HUES6 (cell line): ENCODE results near the gene BUB1B.
A peak's percentile ranks its signal among the peaks of the same experiment; 100 is the strongest.
"Not testable (repeated sequence)": the region's sequence is repeated elsewhere in the genome, so short reads cannot be mapped to it uniquely, and the experiment has no call there.

Source experiments
- H3K27ac ChIP-seq: 2 replicates; pipeline ENCODE4 v1.7.0; 2013; ENCODE audit warnings: low read depth, mild to moderate bottlenecking, low read length, inconsistent platforms
- H3K27me3 ChIP-seq: 2 replicates; pipeline ENCODE4 v1.6.1; 2013; ENCODE audit warnings: low read length; ENCODE audit not compliant: control insufficient read depth, insufficient read depth
- H3K36me3 ChIP-seq: 2 replicates; pipeline ENCODE4 v1.6.1; 2013; ENCODE audit warnings: low read length; ENCODE audit not compliant: control insufficient read depth, insufficient read depth
- H3K4me1 ChIP-seq: 2 replicates; pipeline ENCODE4 v1.6.1; 2013; ENCODE audit warnings: low read length; ENCODE audit not compliant: control insufficient read depth, insufficient read depth
- H3K4me3 ChIP-seq: 2 replicates; pipeline ENCODE4 v1.5.1; 2013; ENCODE audit warnings: low read depth, low read length
- H3K9ac ChIP-seq: one replicate; pipeline ENCODE4 v1.6.1; 2013; ENCODE audit warnings: mild to moderate bottlenecking, low read length
- H3K9me3 ChIP-seq: 2 replicates; pipeline ENCODE4 v1.6.1; 2013; ENCODE audit warnings: low read depth, low read length; ENCODE audit not compliant: control insufficient read depth, insufficient read depth

Gene BUB1B

DNA sequence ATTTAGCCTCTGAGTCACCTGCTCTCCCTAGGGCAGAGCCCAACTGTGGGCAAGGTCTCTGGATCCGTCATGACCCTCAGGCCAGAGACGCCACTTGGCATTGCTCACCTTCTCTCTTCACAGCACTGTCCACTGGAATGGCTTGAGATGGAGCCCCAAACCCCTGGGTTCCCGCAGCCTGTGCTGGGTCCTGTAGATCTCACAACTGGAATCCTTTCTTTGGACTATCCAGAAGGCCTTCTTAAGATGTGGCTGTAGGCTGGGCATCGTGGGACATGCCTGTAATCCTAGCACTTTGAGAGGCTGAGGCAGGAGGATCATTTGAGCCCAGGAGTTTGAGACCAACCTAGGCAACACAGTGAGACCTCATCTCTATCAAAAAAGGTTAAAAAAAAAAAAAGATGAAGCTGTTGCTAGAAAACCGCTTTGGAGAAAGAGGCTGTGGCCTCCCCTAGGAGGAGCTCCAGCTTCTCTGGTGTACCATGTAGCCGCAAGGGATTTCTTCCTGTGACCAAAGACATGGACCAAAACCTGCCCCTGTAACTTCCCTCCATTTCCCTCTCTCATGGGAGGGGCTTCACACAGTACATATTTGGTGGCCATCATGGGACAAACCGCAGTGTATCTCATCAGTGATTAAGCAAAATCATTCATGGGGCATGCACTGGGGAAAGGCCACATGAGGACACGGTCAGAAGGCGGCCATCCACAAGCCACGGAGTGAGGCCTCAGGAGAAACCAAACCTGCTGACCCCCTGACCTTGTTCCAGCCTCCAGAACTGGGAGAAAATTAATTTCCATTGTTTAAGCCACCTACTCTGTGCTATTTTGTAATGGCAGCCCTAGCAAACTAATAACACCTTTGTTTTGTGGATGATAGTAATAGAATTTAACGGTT is 23.3 kb upstream of the BUB1B start:
- H3K9me3 ChIP-seq, result no peaks in the 10 kb centered on the region
- H3K27ac ChIP-seq, result no peak overlapping the region
- no peaks in the 10 kb centered on the region for H3K36me3 ChIP-seq
- H3K27me3 ChIP-seq, result no peaks in the 10 kb centered on the region
- H3K4me3 ChIP-seq, result no peak overlapping the region
- H3K9ac ChIP-seq, result no peak overlapping the region
- H3K4me1 ChIP-seq, result peaks cover 5% of the 10 kb centered on the region; the same call in 1 of the 2 replicates

DNA sequence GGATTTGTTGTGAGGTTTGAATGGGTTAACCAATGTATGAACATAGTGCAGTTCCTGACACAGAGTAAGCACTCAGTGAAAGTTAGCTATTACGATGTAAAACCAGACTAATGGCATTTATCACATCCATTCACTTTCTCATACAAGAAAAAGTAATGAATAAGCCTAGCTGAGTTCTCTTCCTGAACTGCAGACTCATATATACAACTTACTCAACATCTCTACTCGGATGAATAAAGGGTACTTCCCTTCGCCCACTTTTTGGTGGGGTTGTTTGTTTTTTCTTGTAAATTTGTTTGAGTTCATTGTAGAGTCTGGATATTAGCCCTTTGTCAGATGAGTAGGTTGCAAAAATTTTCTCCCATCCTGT is 22.7 kb upstream of the BUB1B start:
- H3K4me3 ChIP-seq, H3K9ac ChIP-seq, H3K4me1 ChIP-seq, H3K27ac ChIP-seq, H3K27me3 ChIP-seq, H3K9me3 ChIP-seq, H3K36me3 ChIP-seq: not testable (repeated sequence)

DNA sequence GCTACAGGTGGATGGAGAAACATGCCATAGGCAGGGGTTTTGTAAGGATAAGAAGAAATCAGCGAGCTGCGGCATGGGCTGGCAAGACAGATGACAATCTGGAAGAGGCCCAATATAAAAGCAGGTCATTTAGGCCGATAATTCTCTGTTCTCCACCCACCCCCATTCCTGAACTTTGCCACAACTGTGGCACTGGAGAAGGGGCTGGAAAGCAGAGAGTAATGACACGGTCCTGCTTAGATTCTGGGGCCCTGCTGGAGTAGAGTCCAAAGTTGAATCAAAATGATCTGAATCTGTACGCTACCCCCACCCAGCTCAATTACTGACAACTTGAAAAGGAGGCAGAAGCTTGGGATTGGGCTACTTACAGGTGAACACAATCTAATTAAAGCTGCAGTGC is 18.4 kb upstream of the BUB1B start:
- Histone ChIP-seq H3K36me3 (no peaks in the 10 kb centered on the region), H3K27ac (no peak overlapping the region), H3K27me3 (no peaks in the 10 kb centered on the region), H3K4me1 (peaks cover 6% of the 10 kb centered on the region; the same call in 1 of the 2 replicates), H3K9ac (no peak overlapping the region), H3K9me3 (no peaks in the 10 kb centered on the region), H3K4me3 (no peak overlapping the region)

DNA sequence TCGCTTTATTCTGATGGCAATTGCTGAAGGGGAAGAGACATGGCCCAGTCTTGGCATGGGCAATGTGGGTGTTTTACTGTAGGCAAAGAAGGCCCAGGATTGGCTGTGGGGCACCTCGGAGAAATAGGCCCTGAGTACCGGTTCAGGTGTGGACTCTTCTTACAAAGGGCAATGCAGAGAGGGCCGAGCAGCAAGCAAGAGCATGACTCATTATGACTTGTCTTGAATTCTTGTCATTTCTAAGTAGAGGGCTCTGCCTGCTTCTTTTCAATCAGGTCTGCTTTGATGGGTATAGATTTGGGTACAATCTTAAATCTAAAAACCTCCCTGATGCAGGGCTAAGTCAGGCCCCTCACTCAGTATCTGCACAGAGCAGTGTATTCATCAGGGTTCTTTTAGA is 14.8 kb upstream of the BUB1B start:
- H3K27ac ChIP-seq, result no peak overlapping the region
- no peak overlapping the region for H3K4me3 ChIP-seq
- H3K4me1 ChIP-seq, result peaks cover 6% of the 10 kb centered on the region; the same call in 1 of the 2 replicates
- no peak overlapping the region for H3K9ac ChIP-seq
- no peaks in the 10 kb centered on the region for H3K36me3 ChIP-seq
- H3K27me3 ChIP-seq, result no peaks in the 10 kb centered on the region
- 0 out of 2 replicates have a peak, but pooled peaks cover 3% of the 10 kb centered on the region for H3K9me3 ChIP-seq

DNA sequence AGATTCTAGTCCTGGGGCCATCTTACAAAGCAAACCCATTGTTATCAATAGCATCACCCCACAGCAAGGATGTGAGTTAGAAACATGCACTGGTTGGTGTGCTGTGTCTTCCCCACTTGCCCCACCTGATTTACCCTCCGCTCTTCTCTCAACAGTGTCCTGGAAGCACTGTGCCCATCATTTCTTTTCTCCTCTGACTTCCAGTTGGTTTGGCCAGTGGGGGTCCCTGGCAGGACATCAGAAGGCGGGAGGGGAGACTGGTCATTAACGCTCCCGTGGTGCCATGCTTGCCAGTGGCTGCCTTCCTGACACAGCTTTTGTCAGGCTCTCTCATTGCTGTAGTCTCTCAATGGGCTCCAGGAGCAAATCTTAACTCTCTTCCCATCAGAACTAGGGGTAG is 11.5 kb upstream of the BUB1B start:
- no peak overlapping the region for H3K27ac ChIP-seq
- H3K9me3 ChIP-seq, result 0 out of 2 replicates have a peak, but pooled peaks cover 3% of the 10 kb centered on the region
- H3K4me1 ChIP-seq, result peaks cover 8% of the 10 kb centered on the region
- no peak overlapping the region for H3K4me3 ChIP-seq
- no peak overlapping the region for H3K9ac ChIP-seq
- H3K27me3 ChIP-seq, result no peaks in the 10 kb centered on the region
- no peaks in the 10 kb centered on the region for H3K36me3 ChIP-seq

DNA sequence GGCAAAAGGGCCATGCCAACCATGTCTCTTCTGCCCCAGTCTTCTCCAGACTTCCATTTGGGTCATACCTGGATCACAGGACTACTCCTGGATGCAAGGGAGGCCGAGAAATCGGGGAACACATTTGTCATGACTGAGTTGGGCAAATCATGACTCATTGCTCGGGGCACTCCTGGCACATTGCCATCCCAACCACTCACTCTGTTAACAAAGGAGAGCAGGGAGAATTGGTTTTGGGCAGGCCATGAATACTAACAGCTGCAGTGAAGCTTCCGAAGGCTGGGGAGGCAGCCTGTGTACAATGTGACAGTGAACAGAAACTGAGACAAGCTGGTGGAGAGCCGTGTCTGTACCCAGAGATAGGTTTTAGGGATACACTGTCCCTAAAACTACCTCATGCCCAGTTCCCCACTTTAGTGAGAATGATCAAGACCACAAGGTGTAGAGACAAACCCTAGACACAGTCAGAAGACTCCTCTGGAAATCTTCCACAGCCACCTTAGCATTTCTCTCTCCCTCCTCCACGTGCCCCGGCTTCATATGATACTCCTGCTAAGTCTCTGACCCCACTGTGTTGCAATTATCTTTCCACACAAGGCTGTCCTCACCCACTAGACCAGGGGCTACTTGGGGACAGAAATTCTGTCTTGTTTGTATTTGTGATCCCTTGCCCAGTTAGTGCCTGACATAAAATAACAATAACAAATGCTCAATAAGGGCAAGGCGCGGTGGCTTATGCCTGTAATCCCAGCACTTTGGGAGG is 10.5 kb upstream of the BUB1B start:
- no peaks in the 10 kb centered on the region for H3K36me3 ChIP-seq
- 0 out of 2 replicates have a peak, but pooled peaks cover 3% of the 10 kb centered on the region for H3K9me3 ChIP-seq
- no peak overlapping the region for H3K9ac ChIP-seq
- H3K27me3 ChIP-seq, result no peaks in the 10 kb centered on the region
- no peak overlapping the region for H3K27ac ChIP-seq
- peaks cover 13% of the 10 kb centered on the region for H3K4me1 ChIP-seq
- no peak overlapping the region for H3K4me3 ChIP-seq

DNA sequence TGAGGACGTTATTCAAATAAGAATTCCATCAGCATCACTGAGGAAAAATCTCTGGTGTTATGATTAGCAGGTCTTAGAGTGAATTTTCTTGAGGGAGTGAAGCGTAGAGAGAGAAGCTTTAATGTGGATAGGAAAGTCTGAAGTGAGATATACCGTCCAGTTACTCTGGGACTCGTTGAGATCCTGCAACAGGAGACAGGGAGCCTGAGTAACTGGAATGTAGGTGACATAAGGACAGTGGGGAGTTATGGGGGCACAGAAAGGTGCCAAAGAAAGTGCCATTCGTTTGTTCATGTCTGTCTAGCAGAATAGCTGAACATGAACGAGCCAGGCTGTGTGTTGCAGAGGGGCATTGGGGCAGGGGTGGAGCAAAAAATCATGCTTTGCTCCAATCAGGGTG is 9.4 kb upstream of the BUB1B start:
- H3K27me3 ChIP-seq, result no peaks in the 10 kb centered on the region

DNA sequence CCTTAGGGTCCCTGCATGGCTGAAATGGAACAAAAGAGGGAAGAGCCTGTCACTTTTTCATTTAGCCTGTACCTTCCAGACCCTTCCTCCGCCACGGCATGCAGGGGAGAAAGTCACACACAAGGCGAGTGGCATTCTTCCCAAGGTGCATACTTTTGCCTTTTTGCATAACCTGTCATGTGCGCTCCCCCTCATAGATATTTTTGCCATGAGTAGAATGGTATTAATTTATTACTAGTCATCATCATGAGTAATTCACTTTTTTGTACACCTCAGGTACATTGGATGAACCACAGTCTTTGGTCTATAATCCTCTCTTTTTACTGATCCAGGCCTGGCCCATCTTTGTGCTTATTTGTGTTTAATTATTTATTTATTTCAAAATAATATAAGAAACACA is 8.9 kb upstream of the BUB1B start:
- Histone ChIP-seq H3K9me3 (0 out of 2 replicates have a peak, but pooled peaks cover 3% of the 10 kb centered on the region), H3K9ac (no peak overlapping the region), H3K36me3 (no peaks in the 10 kb centered on the region), H3K4me3 (no peak overlapping the region), H3K27ac (no peak overlapping the region), H3K27me3 (no peaks in the 10 kb centered on the region), H3K4me1 (peaks cover 23% of the 10 kb centered on the region)

More for the DNA sequence above, 9.4 kb upstream of the BUB1B start:
- H3K9ac ChIP-seq, result no peak overlapping the region
- no peak overlapping the region for H3K4me3 ChIP-seq
- no peak overlapping the region for H3K27ac ChIP-seq
- H3K9me3 ChIP-seq, result 0 out of 2 replicates have a peak, but pooled peaks cover 3% of the 10 kb centered on the region
- peaks cover 19% of the 10 kb centered on the region for H3K4me1 ChIP-seq
- no peaks in the 10 kb centered on the region for H3K36me3 ChIP-seq

DNA sequence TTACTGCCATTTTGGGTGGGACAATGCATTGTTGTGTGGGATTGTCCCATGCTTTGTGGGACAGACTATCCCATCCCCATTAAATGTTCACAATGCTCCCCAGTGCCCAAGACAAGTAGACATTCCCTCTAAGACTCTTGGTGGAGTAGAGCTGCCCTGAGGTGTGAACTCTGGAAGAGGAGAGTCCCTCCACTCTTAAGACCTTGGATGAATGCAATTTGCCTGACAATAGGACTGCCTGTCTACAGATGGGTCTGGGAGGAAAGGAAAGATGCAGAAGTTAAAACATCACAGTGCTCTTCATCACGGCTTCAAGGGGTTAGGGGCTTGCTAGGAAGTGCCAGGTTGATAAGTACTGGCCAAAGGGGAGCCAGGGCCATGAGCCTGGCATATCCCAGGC is 6.0 kb upstream of the BUB1B start:
- Histone ChIP-seq H3K27ac (peak overlapping the region; percentile 39; the same call in 1 of the 2 replicates), H3K4me3 (0 out of 2 replicates have a peak overlapping the region, but pooled peaks have one; percentile 15), H3K4me1 (peaks cover 32% of the 10 kb centered on the region)
- H3K36me3 ChIP-seq, H3K9ac ChIP-seq, H3K9me3 ChIP-seq, H3K27me3 ChIP-seq: not testable (repeated sequence)

DNA sequence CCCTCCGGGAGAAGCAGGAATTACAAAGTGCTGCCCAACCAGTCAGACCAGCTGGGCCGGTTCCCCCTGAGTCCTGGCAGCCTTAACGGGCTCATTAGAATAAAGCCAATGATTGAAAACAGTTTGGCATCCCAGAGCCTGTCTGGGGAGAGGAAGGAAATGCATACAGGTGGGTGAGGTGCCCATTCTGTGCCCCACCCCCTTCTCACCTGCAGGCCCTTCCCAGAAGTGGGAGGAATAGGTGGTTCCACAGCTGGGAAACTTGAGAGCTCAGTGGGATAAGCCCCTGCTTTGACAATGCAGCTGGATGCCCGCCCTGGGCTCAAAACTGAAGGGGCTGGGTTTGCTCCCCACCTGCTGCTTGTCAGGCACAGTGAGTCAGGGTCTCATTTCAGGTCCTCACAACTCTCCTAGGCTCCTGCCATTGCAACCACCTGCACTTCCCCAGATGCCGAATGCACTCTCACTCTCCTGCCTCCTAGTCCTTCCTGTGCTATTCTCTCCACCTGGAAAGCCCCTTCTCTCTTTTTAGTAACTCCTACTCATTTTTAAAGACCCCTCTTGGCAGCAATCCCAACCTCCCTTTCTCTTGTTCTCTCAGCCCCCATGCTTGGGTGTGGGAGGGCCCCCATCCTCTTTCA is 5.5 kb upstream of the BUB1B start:
- Histone ChIP-seq H3K9me3 (no peaks in the 10 kb centered on the region), H3K36me3 (no peaks in the 10 kb centered on the region), H3K27me3 (no peaks in the 10 kb centered on the region), H3K9ac (peak overlapping the region; percentile 27), H3K27ac (peak overlapping the region; percentile 45; the same call in 1 of the 2 replicates), H3K4me3 (peak overlapping the region; percentile 15; the same call in 1 of the 2 replicates), H3K4me1 (peaks cover 34% of the 10 kb centered on the region)
